Measurements from ENCODE around the gene GANAB.
"Not testable (repeated sequence)": the region's sequence is repeated elsewhere in the genome, so short reads cannot be mapped to it uniquely, and the experiment has no call there.

The GANAB gene

DNA sequence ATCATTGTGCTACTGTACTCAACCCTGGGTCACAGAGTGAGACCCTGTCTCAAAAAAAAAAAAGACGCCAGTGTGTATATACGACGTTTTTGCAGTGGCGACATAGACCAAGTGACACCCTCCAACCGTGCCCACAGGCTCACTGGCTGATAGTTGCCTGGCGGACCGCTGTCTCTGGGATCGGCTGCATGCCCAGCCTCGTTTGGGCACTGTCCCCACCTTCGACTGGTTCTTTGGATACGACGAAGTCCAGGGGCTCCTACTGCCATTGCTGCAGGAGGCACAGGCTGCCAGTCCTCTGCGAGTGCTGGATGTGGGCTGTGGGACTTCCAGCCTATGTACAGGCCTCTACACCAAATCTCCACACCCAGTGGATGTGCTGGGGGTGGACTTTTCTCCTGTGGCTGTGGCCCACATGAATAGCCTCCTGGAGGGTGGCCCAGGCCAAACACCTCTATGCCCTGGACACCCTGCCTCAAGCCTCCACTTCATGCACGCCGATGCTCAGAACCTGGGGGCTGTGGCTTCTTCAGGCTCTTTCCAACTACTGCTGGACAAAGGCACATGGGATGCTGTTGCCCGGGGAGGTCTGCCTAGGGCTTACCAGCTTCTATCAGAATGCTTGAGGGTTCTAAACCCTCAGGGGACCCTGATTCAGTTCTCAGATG lies 20.0 kb upstream of the GANAB start:
- Histone ChIP-seq H3K36me3 (ENCODE audit: control insufficient read depth, insufficient read depth, low read length) (peaks cover 42% of the 10 kb centered on the region), H3K9me3 (ENCODE audit: control insufficient read depth, low read length) (no peaks in the 10 kb centered on the region), H3K27ac (ENCODE audit: low read depth, low read length, severe bottlenecking) (no peak overlapping the region), H3K4me1 (ENCODE audit: control insufficient read depth, insufficient read depth, low read length, poor library complexity, severe bottlenecking) (peaks cover 9% of the 10 kb centered on the region), H3K4me3 (ENCODE audit: extremely low read depth, insufficient read depth, low read length, poor library complexity, severe bottlenecking) (peak overlapping the region; percentile 82)
- WGBS, 2 experiments (ENCODE audit: insufficient coverage in 2 of 2) = 56 to 60% methylated on average over 11 to 15 of the region's 16 CpGs

DNA sequence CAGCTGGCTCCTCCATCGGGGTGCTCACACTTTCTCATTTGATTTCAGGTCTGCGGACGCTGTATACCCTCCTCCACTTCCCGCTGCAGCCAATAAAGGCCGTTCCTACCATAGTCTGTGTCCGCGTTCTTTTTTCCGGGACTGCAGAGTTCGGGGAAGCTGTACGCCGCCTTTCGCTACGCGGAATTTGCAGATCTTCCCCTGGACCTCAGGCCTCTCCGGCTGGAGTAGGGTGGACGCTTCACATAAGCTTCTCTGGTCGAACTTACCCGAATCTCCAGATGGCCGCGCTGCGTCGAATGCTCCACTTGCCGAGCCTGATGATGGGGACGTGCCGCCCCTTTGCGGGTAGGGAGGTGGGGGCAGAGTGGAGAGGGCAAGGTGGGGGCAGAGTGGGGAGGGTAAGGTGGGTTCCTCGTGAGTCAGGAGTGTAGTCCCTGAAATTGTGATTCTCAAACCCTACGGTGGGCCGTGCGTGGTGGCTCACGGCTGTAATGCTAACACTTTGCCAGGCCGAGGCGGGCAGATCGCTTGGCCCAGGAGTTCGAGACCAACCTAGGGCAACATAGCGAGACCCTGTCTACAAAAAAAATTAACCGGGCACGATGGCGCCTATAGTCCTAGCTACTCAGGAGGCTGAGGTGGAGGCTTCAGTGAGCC lies 19.3 kb upstream of the GANAB start:
- Histone ChIP-seq H3K4me1 (ENCODE audit: control insufficient read depth, insufficient read depth, low read length, poor library complexity, severe bottlenecking) (peaks cover 9% of the 10 kb centered on the region), H3K36me3 (ENCODE audit: control insufficient read depth, insufficient read depth, low read length) (peaks cover 44% of the 10 kb centered on the region), H3K4me3 (ENCODE audit: extremely low read depth, insufficient read depth, low read length, poor library complexity, severe bottlenecking) (peak overlapping the region; percentile 82), H3K9me3 (ENCODE audit: control insufficient read depth, low read length) (no peaks in the 10 kb centered on the region), H3K27ac (ENCODE audit: low read depth, low read length, severe bottlenecking) (peak overlapping the region; percentile 91)
- 3% methylated on average over 26 to 38 of the region's 39 CpGs for WGBS, 2 experiments (ENCODE audit: insufficient coverage in 2 of 2)

DNA sequence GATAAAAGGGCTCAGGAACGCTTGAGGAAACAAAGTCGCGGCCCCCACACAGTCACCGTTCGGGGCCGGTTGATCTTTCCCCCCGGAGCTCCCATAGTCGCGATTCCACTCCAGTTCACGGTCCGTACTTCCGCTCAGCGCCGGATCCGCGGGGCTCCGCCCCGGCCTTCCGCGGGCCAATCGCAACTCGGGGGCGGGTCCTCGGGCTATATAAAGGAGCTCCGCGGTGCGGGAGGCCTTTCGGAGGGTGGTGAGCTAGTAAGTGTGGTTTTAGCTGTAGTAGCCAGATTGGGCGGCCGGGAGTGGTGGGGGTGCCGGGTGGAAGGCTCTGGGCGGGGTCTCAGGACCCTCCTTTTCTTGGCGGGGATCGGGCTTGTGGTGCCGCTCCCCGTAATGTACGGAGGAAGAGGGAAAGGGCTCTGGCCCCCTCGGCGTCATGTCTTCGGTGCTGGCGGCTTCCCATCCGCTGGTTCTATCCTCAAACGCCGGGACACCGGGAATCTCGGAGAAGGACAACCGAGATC lies 18.7 kb upstream of the GANAB start, which contains the start of the genes C11orf98 and CSKMT:
C11orf98 (minus strand) TSS at position 136 of the 524 bp plus-strand sequence; CDS start at position 95, 41 bp downstream.
CSKMT (plus strand) TSS at position 238 of the 524 bp plus-strand sequence. CDS start 568 bp downstream, outside the sequence.
- peak within 1 kb of the TSS; percentile 82 for H3K4me3 ChIP-seq (ENCODE audit: extremely low read depth, insufficient read depth, low read length, poor library complexity, severe bottlenecking)
- WGBS, 2 experiments (ENCODE audit: insufficient coverage in 2 of 2) = 0% methylated on average over 35 to 41 of the region's 47 CpGs
- H3K36me3 ChIP-seq (ENCODE audit: control insufficient read depth, insufficient read depth, low read length) = peaks cover 45% of the 10 kb centered on the region
- no peaks in the 10 kb centered on the region for H3K9me3 ChIP-seq (ENCODE audit: control insufficient read depth, low read length)
- peak within 1 kb of the TSS; percentile 91 for H3K27ac ChIP-seq (ENCODE audit: low read depth, low read length, severe bottlenecking)
- peaks cover 9% of the 10 kb centered on the region for H3K4me1 ChIP-seq (ENCODE audit: control insufficient read depth, insufficient read depth, low read length, poor library complexity, severe bottlenecking)

DNA sequence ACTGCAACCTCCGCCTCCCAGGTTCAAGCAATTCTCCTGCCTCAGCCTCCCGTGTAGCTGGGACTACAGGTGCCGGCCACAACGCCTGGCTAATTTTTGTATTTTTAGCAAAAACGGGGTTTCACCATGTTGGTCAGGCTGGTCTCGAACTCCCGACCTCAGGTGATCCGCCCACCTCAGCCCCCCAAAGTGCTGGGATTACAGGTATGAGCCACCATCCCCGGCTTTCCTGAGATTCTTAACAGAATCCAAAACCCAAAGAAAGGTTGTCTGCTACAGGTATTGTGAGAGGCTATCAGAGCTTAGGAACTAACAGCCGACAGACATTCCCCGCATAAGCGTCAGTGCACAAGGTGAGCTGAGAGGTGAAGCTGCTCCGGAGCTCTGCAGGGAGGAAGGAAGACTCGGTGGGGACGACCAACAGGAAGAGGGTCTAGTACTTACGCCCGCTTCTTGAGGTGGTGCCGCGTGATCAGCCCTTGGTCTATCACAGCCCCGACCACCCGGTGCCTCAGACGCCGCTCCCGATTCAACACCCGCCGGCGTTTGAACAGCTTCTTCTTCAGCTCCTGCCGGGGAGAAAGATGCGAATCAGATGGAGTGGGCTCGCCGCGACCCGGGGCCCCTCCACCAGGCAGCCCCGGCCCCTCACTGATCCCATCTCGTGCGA lies 18.1 kb upstream of the GANAB start:
- Histone ChIP-seq H3K4me3 (ENCODE audit: extremely low read depth, insufficient read depth, low read length, poor library complexity, severe bottlenecking) (peak overlapping the region; percentile 82), H3K27ac (ENCODE audit: low read depth, low read length, severe bottlenecking) (peak overlapping the region; percentile 91), H3K36me3 (ENCODE audit: control insufficient read depth, insufficient read depth, low read length) (peaks cover 45% of the 10 kb centered on the region), H3K4me1 (ENCODE audit: control insufficient read depth, insufficient read depth, low read length, poor library complexity, severe bottlenecking) (peaks cover 9% of the 10 kb centered on the region), H3K9me3 (ENCODE audit: control insufficient read depth, low read length) (no peaks in the 10 kb centered on the region)
- 1 to 2% methylated on average over 25 to 35 of the region's 36 CpGs for WGBS, 2 experiments (ENCODE audit: insufficient coverage in 2 of 2)

DNA sequence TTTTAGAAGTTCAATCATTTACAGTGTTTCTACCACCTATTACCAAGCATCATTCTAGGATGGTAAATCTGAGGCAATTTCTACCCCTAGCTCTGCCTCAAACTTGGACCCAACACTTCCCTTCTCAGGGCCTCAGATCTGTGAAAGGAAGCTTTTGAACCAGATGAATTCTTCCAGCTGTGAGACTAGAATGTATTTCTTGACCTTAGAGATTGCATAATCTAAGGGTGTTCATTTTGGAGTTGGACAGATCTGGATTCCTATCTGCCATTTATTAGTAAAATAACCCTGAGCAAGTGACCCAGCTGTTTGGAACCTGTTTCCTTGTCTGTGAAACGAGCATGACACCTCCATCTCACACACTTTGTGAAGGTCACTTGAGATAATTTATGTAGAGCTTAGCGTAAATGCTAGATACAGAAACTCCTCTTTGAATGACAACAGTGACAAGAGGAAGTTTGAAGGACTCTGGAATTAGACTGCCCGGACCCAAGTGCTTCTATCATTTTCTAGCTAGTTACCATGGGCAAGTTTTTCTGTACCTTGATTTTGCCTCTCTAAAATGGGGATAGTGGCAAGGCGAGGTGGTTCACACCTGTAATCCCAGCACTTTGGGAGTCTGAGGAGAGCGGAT lies 10.5 kb upstream of the GANAB start:
- Histone ChIP-seq H3K4me3 (ENCODE audit: extremely low read depth, insufficient read depth, low read length, poor library complexity, severe bottlenecking) (no peak overlapping the region), H3K4me1 (ENCODE audit: control insufficient read depth, insufficient read depth, low read length, poor library complexity, severe bottlenecking) (no peaks in the 10 kb centered on the region), H3K9me3 (ENCODE audit: control insufficient read depth, low read length) (no peaks in the 10 kb centered on the region), H3K27ac (ENCODE audit: low read depth, low read length, severe bottlenecking) (no peak overlapping the region), H3K36me3 (ENCODE audit: control insufficient read depth, insufficient read depth, low read length) (peaks cover 6% of the 10 kb centered on the region)
- 64 to 90% methylated on average over 3 of the region's 5 CpGs for WGBS, 2 experiments (ENCODE audit: insufficient coverage in 2 of 2)

DNA sequence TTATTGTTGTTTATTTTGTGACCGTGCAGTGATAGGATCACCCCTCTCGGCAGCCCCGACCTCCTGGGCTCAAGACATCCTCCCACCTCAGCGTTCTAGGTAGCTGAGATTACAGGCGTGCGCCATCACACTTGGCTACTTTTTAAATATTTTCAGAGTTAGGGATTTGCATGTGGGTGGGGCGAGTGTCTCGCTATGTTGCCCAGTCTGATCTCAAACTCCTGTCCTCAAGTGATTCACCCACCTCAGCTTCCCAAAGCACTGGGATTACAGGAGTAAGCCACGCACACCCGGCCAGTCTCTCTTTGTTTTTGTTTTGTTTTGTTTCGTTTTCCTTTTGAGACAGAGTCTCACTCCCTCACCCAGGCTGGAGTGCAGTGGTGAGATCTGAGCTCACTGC lies 7.9 kb upstream of the GANAB start:
- Histone ChIP-seq H3K27ac (ENCODE audit: low read depth, low read length, severe bottlenecking) (no peak overlapping the region), H3K4me1 (ENCODE audit: control insufficient read depth, insufficient read depth, low read length, poor library complexity, severe bottlenecking) (no peaks in the 10 kb centered on the region), H3K4me3 (ENCODE audit: extremely low read depth, insufficient read depth, low read length, poor library complexity, severe bottlenecking) (no peak overlapping the region), H3K9me3 (ENCODE audit: control insufficient read depth, low read length) (no peaks in the 10 kb centered on the region), H3K36me3 (ENCODE audit: control insufficient read depth, insufficient read depth, low read length) (peaks cover 8% of the 10 kb centered on the region)
- 90 to 96% methylated on average over 4 to 5 of the region's 11 CpGs for WGBS, 2 experiments (ENCODE audit: insufficient coverage in 2 of 2)

DNA sequence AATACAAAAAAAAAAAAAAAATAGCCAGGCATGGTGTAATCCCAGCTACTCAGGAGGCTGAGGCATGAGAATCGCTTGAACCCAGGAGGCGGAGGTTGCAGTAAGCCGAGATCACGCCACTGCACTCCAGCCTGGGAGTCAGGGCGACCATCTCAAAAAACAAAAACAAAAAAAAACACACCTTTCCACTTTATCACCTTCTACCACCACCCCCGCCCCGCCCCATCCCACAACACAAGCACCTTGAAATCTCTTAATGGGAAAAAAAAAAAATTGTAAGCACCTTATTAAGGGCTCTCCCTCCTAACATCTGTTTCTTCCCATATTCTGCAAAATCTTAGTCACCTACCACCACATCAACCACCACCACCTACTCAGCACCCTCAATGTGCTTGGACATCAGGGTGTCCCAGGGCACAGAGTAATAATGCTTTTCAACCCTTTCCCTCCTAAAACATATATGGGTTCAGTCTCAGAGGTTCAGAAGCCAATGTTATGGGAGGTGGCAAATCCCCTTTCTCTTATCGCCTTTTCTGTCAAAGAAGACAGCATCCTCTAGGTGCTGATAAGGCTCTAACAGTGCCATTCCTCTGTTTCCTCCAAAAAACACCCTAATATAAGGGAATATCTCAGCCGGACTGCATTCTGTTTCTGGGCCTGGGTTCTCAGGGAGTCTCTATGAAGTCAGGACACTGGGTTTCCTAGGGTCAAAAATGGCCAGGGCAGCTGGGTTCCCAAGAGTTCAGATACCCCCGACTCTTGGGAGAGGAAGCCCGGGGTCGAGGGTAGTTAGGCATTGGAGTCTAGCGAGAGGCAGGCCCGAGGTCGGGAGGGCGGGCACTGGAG lies 6.0 kb upstream of the GANAB start:
- H3K4me1 ChIP-seq (ENCODE audit: control insufficient read depth, insufficient read depth, low read length, poor library complexity, severe bottlenecking) = peaks cover under 1% of the 10 kb centered on the region
- H3K9me3 ChIP-seq (ENCODE audit: control insufficient read depth, low read length) = no peaks in the 10 kb centered on the region
- 37 to 38% methylated on average over 15 of the region's 16 CpGs for WGBS, 2 experiments (ENCODE audit: insufficient coverage in 2 of 2)
- H3K27ac ChIP-seq (ENCODE audit: low read depth, low read length, severe bottlenecking) = peak overlapping the region; percentile 65
- H3K36me3 ChIP-seq (ENCODE audit: control insufficient read depth, insufficient read depth, low read length) = peaks cover 26% of the 10 kb centered on the region
- peak overlapping the region; percentile 89 for H3K4me3 ChIP-seq (ENCODE audit: extremely low read depth, insufficient read depth, low read length, poor library complexity, severe bottlenecking)

DNA sequence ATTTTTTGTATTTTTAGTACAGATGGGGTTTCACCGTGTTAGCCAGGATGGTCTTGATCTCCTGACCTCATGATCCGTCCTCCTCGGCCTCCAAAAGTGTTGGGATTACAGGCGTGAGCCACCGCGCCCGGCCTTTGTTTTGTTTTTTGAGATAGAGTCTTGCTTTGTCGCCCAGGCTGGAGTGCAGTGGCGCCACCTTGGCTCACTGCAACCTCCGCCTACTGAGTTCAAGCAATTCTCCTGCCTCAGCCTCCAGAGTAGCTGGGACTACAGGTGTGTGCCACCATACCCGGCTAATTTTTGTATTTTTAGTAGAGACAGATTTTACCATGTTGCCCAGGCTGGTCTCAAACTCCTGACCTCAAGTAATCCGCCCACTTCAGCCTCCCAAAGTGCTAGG lies 3.9 kb upstream of the GANAB start:
- whole genome bisulfite sequencing, 2 experiments (ENCODE audit: insufficient coverage in 2 of 2) = 96% methylated on average over 8 to 12 of the region's 12 CpGs
- not testable (repeated sequence) for H3K4me3 ChIP-seq (ENCODE audit: extremely low read depth, insufficient read depth, low read length, poor library complexity, severe bottlenecking); H3K27ac ChIP-seq (ENCODE audit: low read depth, low read length, severe bottlenecking); H3K4me1 ChIP-seq (ENCODE audit: control insufficient read depth, insufficient read depth, low read length, poor library complexity, severe bottlenecking); H3K9me3 ChIP-seq (ENCODE audit: control insufficient read depth, low read length)
- H3K36me3 ChIP-seq (ENCODE audit: control insufficient read depth, insufficient read depth, low read length) = peaks cover 26% of the 10 kb centered on the region

DNA sequence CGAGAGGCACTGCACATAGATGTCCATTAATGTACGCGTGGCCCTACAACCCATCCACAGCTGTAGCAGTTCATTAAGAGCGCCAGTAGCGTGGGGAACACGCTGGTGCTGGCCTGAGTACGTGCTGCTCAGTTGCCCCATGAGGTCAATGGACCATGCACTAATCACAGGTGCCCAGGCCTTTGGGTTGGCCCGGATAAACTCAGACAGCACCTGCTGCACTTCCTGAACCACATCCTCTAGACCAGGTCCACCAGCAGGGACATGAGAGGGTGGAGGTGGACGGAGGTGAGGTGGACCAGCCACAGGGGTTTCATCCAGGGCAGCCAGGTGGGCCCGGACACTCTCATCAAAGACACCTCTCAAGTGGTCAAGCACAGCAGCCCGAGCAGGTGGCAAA lies 3.1 kb upstream of the GANAB start:
- no peaks in the 10 kb centered on the region for H3K9me3 ChIP-seq (ENCODE audit: control insufficient read depth, low read length)
- WGBS, 2 experiments (ENCODE audit: insufficient coverage in 2 of 2) = 96 to 97% methylated on average over 10 to 11 of the region's 11 CpGs
- peaks cover 33% of the 10 kb centered on the region for H3K36me3 ChIP-seq (ENCODE audit: control insufficient read depth, insufficient read depth, low read length)
- H3K4me1 ChIP-seq (ENCODE audit: control insufficient read depth, insufficient read depth, low read length, poor library complexity, severe bottlenecking) = peaks cover 8% of the 10 kb centered on the region
- no peak overlapping the region for H3K27ac ChIP-seq (ENCODE audit: low read depth, low read length, severe bottlenecking)
- no peak overlapping the region for H3K4me3 ChIP-seq (ENCODE audit: extremely low read depth, insufficient read depth, low read length, poor library complexity, severe bottlenecking)

DNA sequence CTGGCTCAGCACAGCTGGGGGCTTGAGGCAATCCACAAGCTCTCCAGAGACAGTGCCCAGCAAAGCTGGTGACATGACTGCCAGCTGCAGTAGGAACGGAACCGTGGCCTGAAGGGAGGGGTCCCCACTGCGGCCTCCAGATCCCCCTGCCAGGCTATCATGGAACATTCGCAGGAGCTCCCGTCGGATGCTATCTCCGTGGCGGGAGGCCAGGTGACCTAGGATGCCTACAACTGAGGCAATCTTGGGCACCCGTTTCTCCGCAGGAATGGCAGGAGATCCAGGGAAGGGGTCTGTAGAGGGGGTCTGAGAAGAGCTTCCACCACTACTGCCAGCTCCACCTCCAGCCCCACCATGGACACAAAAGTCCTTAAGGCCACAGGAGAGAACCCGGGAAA lies 2.6 kb upstream of the GANAB start:
- H3K4me3 ChIP-seq (ENCODE audit: extremely low read depth, insufficient read depth, low read length, poor library complexity, severe bottlenecking) = no peak overlapping the region
- WGBS, 2 experiments (ENCODE audit: insufficient coverage in 2 of 2) = 95 to 99% methylated on average over 9 to 11 of the region's 11 CpGs
- H3K27ac ChIP-seq (ENCODE audit: low read depth, low read length, severe bottlenecking) = no peak overlapping the region
- H3K4me1 ChIP-seq (ENCODE audit: control insufficient read depth, insufficient read depth, low read length, poor library complexity, severe bottlenecking) = peaks cover 8% of the 10 kb centered on the region
- H3K9me3 ChIP-seq (ENCODE audit: control insufficient read depth, low read length) = no peaks in the 10 kb centered on the region
- H3K36me3 ChIP-seq (ENCODE audit: control insufficient read depth, insufficient read depth, low read length) = peaks cover 38% of the 10 kb centered on the region
